ENCODE data around the gene PTGFRN.

DNA sequence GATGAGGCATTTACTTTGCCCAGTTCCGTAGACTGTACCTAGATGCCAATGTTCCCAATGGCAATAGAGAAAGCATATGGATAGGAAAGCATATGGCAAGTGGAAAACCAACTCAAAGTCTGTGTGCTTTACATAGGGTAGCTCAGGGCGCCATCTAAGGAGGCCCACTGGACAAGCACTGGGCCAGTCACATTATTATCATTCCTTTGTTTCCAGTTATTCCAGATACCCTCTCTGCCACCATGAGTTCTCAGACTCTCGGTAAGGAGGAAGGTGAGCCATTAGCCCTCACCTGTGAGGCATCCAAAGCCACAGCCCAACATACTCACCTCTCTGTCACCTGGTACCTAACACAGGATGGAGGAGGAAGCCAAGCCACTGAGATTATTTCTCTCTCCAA, 101.6 kb downstream of the PTGFRN start:
- TF ChIP-seq POLR2A (IDR thresholded peaks at IDR 0.05; ENCODE audit: low read depth, low read length) (no peak), CTCF (conservative IDR thresholded peaks at IDR 0.05; ENCODE audit: low read depth, low read length) (no peak), CHD1 (IDR thresholded peaks at IDR 0.05; ENCODE audit: low read depth, low read length) (no peak)
